ENCODE data around the gene ME3.

- TF ChIP-seq CTCF (IDR thresholded peaks at IDR 0.05) (no peak), POLR2AphosphoS5 (IDR thresholded peaks at IDR 0.05; ENCODE audit: insufficient read depth in 1 of 2, low read depth in 1 of 2) (no peak)
These were observed 253.9 kb downstream of the ME3 start for GRCh38 chr11:86418513-86418912.

All from vagina (tissue), 2 donors.